Cortex of kidney (tissue), 1 donor: ENCODE measurements around the gene EFCAB5.
"Not testable (repeated sequence)": the region's sequence is repeated elsewhere in the genome, so short reads cannot be mapped to it uniquely, and the experiment has no call there.

Experiments
- DNase-seq: peaks from one replicate; lab custom pipeline; 2025; lab: John Stamatoyannopoulos, UW

EFCAB5 gene

DNA sequence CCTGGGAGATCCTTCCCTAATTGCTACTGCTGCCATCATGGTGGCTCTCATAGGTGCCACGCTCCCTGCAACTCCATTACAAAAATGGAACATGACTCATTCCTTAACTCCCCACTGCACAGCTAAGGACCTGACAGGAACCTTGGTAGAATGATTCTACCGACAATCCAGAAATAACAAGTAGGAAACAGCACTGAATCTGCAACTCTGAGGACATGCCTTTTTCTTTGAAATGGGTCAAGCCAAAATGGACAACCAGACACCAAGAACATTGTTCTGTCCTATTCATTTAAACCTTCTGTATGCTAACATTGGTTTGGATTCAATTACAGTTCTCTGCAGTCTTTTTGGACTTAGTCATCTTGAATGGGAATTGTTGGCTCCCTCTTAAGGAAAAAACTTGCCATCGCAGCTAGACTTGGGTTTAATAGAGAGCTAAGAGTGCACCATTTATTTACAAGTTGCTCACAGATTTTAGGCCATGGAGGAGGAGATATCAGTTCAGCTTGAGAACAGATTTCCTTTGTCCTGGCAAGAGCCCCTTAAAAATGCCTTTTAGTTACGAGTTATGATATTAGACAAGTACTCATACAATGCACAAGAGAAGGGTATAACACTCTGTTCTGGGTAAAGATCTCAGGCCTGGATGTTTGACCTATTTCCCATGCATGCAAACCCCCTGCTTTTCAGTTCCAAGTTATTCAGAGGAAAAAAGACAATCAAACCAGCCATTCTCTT is 154.2 kb downstream of the EFCAB5 start:
- no peak for DNase-seq

DNA sequence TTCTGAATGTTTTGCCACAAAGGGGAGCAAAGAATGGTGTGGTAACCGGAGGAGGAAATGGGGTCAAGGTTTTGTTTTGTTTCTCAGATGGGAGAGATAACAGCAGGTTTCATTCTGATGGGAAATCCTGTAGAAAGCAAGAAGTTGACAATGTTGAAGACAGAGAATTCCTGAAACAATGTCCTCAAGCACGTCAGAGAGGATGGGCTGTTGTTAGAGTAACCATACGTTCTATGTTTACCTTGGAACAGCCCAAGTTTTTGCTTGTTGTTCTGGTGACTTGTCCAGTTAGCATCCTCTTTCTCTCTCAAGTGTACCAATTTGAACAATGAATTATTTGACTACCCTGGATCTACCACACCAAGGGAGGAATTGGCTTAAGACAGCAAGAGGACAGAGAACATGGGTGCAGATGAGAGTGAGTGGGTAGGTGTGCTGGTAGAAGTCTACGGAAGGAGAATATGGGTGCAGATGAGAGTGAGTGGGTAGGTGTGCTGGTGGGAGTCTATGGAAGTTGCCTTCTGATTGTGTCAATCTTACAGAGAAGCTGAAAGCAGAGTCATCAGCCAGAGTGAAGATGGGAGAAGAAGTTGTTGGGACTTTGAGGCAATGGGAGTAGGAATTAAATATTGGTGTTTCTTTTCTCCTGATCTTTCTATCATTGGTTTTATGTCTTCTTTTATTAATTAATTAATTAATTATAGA is 160.4 kb downstream of the EFCAB5 start:
- no peak for DNase-seq

DNA sequence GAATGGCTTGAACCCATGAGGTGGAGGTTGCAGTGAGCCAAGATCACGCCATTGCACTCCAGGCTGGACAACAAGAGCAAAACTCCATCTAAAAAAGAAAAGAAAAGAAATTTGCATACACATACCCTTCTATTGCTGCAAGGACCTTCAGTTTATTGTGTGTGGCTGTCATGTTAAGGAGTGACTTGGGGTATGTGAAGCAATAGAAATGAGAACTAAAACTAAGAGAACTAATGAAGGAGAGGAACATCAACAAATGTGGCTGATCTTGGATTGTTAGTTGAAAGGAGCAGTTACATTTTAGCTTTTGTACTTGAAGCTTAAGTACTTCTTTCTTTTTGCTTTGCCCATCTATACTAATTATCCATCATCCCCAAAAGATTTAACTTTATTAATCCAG is 162.5 kb downstream of the EFCAB5 start:
- DNase-seq: no peak

DNA sequence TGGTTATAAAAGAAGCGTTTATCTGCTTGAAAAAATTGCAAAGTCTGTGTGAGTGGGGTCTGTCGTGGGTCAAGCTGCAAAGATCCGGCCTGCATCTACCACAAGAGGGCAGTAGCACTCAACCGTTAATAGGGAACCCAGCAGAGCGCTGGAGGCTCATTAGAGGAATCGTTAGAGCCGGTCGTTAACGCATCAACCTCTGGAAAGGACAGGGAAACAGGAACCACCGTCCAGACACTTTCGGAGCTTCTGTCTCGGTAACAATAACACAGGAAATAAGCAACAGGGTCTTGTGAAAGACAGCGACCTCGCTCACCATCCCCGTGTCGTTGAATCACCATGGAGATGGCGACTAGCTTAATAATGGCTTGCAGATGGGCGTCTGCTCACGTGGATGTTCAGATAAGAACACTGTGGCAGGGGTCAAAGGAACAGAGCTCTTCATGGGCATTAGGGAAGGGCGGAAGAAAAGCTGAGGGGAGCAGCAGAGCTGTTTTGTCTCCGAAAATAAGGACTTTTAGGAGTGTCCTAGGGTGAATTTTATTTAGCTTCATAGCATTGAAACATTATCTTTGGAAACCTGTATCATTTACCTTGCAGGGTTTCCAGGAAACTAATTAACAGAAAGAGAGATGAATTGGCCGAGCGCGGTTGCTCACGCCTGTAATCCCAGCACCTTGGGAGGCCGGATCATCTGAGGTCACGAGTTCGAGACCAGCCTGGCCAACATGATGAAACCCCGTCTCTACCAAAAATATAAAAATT is 163.3 kb downstream of the EFCAB5 start:
- DNase-seq: no peak

DNA sequence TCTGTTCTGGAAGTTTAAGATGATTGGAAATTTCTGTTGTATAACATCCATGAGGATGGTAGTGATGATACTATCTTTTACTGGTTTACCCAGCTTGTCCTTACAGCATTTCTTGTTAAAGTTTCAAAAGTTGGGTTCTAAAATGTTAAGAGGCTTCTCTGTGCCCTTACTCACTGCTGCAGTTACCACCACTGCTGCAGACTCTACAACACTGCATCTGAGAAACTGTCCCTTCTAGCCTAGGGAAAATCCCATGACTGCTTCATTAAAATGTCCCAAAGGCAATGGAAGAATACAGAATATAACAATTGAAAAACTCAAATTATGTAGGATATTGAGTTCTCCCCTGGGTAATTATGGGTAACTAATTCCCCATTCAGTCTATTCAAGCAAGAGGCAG is 171.4 kb downstream of the EFCAB5 start:
- DNase-seq: no peak

DNA sequence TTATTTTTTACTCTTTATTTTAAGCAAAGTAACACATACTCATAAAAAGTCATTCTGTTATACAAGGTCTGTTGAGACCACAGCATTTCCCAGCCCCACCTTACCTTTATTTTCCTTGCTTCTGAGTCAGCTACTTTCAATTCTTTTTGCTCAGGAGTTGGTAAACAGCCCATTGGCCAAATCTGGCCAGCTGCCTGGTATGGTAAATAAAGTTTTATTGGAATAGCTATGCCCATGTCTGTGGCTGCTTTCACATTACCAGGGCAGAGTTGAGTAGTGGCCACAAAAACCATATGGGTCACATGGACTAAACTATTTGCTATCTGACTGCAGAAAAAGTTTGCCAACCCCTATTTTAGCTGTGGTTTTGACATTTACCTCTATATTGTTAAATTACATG is 171.8 kb downstream of the EFCAB5 start:
- DNase-seq: no peak

DNA sequence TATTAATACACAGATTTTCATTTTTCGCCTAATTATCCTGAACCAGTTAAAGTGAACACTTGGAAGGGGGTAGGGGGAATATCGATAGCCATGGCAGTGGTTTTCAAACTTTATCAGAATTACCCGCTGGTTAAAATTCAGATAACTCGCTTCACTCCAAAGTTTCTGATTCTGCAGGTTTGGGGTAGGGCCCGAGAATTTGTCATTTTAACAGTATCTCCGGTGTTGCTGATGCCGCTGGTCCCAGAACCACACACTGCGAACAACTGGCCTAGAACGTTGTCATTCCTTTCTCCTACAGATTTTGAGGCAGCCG is 174.9 kb downstream of the EFCAB5 start:
- DNase-seq: no peak

DNA sequence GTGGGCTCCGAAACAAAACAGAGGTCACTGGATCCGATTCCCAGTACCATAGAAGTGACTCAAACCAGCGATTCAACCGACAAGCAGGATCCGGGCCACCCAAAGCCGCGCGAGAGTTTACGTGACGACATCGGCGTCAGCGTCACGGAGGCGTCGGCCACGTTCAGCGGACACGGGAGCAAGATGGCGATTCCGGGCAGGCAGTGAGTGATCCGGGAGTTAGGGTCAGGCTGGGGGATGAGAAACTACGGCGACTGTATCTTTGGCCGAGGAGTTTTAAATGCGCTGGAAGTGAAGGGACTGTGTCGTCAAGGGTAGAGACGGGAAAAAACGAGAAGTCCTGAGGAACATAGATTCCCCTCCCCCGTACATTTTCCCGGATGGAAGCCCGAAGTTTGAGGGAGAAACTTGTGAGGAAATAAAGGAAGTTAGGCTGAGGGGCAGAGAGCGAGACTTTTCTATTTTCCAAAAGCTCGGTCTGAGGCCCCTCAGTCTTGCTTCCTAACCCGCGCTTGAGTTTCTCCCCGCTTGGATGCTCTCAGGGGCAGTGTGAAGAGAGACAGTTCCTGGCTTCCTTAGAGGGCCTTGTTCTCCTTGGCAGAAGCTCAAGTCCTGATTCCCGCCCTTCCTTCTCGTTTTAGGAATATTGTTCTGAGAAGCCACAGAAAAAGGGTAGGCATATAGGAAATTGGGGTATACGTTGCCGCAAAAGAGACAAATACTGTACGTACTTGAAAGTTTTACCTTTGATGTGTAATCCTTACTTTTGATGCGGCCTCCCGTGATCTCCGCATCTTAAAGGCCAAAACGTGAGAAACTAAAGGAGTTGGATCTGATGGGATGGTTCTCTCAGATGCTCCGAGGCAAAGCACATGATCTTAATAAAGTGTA is 175.5 kb downstream of the EFCAB5 start, which contains the start of gene NSRP1:
Gene NSRP1 (plus strand): TSS at position 156 of the 891 bp plus-strand sequence. CDS start 28 bp downstream, at position 184.
- DNase-seq: no peak

DNA sequence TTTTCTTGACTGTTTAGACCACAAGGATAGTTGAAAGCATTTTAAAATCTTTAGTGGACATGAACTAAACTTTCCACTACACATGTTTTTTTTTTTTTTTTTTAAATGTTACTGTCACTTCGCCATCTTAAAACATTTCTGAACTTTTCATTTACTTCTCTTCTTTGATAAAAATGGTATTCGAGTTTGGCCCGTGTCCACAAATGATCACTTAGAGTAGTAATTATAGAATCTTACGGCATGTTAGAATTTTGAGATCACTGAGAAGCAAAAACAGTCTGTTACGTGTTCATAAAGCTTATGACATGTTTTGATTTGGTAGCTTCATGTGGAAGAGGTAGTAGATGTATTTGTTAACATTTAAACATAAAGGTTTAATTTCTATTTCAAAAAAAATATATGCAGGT is 176.2 kb downstream of the EFCAB5 start:
- DNase-seq: no peak

DNA sequence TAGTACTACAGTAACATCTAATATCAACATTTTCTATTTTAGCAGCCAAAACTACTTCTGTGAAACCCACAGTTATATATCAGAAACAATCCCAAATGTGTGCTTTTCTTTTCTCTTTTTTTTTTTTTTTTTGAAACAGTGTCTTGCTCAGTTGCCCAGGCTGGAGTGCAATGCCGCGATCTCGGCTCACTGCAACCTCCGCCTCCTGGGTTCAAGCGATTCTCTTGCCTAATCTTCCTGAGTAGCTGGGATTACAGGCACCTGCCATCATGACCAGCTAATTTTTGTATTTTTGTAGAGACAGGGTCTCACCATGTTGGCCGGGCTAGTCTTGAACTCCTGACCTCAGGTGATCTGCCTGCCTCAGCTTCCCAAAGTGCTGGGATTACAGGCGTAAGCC is 177.2 kb downstream of the EFCAB5 start:
- not testable (repeated sequence) for DNase-seq

DNA sequence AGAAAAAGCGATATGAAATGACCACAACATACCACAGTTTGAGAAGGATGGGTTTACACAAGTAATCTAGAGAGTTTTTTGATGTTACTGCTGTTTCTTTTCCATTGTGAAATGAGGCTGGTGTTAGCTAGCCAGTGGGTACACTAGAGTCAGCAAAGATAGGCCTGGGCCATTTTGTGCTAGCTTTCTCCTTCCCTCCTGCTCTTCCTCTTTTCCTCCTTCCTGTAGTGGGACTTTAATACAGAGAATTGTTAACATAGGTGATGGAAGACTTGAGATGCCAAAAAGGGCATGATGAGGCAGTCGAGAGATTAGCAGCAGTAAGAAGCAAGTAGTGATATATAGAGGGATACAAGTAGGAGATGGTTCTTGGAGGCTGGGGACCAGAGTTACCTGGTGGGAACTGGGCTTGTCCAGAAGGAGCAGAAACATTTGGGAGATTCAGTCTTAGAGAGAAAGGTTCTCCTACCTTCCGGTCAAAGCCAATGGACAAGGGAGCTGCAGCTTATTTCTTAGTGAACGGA is 182.9 kb downstream of the EFCAB5 start:
- no peak for DNase-seq

DNA sequence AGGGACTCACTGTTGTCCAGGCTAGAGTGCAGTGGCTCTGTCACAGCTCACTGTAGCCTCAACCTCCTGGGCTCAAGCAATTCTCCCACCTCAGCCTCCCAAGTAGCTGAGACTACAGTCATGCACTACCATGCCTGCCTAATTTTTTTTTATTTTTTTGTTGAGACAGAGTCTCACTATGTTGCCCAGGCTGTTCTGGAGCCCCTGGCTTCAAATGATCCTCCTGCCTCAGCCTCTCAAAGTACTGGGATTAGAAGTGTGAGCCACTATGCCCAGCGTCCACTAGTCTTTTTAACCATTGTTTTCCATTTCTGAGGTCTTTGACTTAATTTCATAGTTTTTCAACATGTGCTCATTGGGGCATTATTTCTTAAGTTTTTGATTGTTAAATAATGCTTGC is 188.7 kb downstream of the EFCAB5 start:
- no peak for DNase-seq

DNA sequence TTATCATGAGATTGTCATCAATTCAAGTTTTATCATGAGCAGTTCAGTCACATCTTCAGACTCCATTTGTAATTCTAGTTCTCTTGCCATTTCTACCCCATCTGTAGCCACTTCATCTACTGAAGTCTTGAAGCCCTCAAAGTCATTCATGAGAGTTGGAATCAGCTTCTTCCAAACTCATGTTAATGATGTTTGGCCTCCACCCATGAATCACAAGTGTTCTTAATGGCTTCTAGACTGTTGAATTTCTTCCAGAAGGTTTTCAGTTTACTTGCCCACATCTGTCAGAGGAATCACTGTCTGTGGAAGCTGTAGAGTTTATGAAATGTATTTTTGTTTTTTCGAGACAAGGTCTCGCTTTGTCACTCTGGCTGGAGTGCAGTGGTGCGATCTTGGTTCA is 191.2 kb downstream of the EFCAB5 start:
- no peak for DNase-seq

DNA sequence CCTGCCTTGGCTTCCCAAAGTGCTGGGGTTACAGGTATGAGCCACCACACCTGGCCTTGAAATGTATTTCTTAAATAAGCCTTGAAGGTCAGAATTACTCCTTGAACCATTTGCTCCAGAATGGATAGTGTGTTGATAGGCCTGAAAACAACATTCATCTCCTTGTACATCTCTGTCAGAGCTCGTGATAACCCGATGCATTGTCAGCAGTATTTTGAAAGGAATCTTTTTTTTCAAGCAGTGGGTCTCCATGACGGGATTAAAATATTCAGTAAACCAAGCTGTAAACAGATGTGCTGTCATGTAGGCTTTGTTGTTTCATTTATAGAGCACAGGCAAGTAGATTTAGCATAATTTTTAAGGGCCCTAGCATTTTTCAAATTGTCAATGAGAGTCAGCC is 191.8 kb downstream of the EFCAB5 start:
- DNase-seq: no peak

DNA sequence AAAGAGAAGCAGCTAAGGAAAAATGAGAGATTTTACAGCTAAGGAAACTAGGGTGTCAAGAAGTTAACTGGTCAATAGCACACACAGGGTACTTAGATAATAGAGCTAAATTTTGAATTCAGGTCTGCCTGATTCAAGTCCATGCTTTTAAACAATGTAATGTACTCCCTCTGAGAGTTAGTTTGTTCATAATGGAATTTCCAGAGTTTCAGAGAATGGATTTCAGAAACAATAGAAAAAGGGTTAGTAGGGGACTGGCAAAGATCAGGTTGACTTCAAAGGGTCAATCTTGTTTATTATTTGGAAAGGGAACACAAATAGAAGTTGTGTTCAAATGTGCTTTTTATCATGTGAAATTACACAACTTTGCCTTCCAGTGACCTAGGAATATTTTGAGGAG is 193.1 kb downstream of the EFCAB5 start:
- DNase-seq: no peak

DNA sequence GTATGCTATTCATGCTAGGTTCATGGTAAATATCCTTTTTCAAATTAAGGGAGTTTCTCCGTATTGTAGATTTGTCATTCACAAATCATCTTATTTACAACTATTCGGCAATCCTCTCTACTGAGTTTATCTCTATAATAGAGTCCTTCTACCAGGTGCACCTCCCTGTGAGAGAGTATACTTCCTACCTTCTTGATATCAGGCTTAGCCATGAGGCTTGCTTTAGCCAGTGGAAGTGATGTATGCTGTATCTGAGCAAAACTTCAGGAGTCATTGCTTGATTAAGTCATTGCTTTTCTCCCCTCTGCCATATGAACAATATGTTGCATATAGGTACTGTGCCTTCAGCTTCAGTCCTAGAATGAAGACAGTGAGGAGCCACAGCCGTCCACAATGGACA is 195.7 kb downstream of the EFCAB5 start:
- no peak for DNase-seq

DNA sequence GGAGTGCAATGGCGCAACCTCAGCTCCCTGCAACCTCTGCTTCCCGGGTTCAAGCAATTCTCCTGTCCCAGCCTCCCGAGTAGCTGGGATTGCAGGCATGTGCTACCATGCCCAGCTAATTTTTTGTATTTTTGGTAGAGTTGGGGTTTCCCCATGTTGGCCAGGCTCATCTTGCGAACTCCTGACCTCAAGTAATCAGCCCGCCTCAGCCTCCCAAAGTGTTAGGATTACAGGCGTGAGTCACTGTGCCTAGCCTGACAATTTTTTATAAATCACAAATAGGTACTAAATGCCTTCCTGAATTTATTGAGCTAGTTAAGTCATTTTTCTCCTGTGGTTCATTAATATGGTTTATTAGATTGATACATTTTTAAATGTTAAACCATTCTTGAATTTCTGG is 206.4 kb downstream of the EFCAB5 start:
- not testable (repeated sequence) for DNase-seq

DNA sequence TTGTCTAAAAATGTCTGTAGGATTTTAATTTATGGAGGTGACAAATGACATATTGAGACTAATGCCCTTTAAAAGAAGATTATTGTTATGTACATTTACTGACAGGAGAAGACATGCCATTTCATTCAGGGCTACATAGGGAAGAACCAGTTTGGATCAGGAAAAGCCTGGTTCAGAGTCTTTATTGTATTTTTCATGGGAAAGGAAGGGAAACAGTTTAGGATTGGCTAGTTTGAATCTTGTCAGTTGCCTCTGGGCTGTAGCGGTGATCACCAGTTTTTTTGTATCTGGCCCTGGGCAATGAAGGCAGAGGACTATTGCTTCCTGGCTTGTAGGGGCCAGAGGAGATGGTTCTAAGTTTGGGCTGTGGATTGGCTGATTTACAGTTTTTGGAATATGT is 206.9 kb downstream of the EFCAB5 start:
- no peak for DNase-seq

DNA sequence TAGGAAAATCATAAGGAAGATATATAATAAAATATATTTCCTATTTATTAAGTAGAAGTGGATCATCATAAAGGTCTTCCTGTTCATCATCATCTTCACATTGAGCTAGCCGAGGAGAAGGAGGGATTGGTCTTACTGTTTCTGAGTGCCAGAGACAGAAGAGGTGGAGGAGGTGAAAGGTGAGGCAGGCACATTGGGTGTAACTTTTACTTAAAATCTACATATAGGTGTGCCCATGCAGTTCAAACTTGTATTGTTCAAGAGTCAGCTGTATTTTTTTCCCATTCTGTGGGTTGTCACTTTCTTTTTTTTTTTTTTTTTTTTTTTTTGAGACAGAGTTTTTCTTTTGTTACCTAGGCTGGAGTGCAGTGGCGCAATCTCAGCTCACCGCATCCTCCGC is 210.0 kb downstream of the EFCAB5 start:
- DNase-seq: no peak

DNA sequence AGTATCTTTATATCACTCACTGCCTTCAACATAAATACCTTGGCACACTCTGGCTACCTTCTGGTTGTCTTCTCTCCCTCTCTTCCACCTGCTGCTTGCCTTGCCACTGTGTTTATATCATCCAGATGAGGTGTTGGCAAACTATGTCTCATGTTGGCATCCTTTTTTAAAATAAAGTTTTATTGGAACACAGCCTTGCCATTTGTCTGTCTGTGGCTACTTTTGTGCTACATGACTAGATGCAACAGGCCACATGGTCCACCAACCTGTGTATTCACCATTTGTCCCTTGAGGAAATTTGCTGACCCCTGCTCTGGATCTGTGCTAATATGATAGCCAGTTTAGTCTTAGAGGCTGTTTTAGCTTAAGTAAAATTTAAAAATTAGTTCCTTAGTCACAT is 212.0 kb downstream of the EFCAB5 start:
- DNase-seq: no peak

DNA sequence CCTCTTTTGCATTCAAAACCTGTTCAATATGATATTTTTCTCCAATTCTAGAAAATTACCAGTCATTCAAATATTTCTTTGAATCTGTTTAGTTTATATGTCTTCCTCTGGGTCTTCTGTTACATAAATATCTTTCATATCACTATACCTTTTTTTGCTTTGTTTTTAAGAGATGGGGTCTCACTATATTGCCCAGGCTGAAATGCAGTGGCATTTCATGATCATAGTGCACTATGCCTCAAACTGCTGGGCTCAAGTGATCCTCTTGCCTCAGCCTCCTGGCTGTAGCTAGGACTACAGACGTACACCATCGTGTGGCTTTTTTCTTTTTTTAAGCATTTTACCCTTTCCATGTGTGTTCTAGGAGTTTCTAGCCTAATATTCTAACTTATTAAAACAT is 214.0 kb downstream of the EFCAB5 start:
- DNase-seq: no peak
